Ishikawa (cell line): ENCODE data around the gene SRP72.

Experiments used
- CEBPB ChIP-seq: IDR thresholded peaks from 2 replicates; pipeline ENCODE4 v1.6.1; 2012
- CREB1 ChIP-seq: IDR thresholded peaks from 2 replicates; pipeline ENCODE4 v1.6.1; 2012; ENCODE audit warnings: low read depth
- EGR1 ChIP-seq: IDR thresholded peaks from 2 replicates; pipeline ENCODE4 v1.6.1; 2012
- EP300 ChIP-seq: IDR thresholded peaks from 2 replicates; pipeline ENCODE4 v1.6.1; 2012; ENCODE audit warnings: borderline replicate concordance
- FOXM1 ChIP-seq: IDR thresholded peaks from 2 replicates; pipeline ENCODE4 v1.6.1; 2012; ENCODE audit warnings: low read depth, borderline replicate concordance
- NFIC ChIP-seq: IDR thresholded peaks from 2 replicates; pipeline ENCODE4 v1.6.1; 2012
- RAD21 ChIP-seq: IDR thresholded peaks from 2 replicates; pipeline ENCODE4 v1.6.1; 2012; ENCODE audit warnings: low read depth
- TAF1 ChIP-seq: IDR thresholded peaks from 2 replicates; pipeline ENCODE4 v1.6.1; 2012; ENCODE audit warnings: low read depth, mild to moderate bottlenecking
- TCF12 ChIP-seq: IDR thresholded peaks from 2 replicates; pipeline ENCODE4 v1.6.1; 2012; ENCODE audit warnings: low read depth
- TEAD4 ChIP-seq: IDR thresholded peaks from 2 replicates; pipeline ENCODE4 v1.6.1; 2012
- YY1 ChIP-seq: IDR thresholded peaks from 2 replicates; pipeline ENCODE4 v1.6.1; 2012; ENCODE audit warnings: low read depth
- ZBTB7A ChIP-seq: IDR thresholded peaks from 2 replicates; pipeline ENCODE4 v1.6.1; 2012; ENCODE audit warnings: low read depth
- TF ChIP-seq, protein P1 (sequence below): IDR thresholded peaks from 2 replicates; pipeline ENCODE4 v1.6.1; 2012
- TF ChIP-seq, protein P2 (sequence below): IDR thresholded peaks from 2 replicates; pipeline ENCODE4 v1.6.1; 2012
- TF ChIP-seq, protein P3 (sequence below): IDR thresholded peaks from 2 replicates; pipeline ENCODE4 v1.6.1; 2012; ENCODE audit warnings: low read depth, mild to moderate bottlenecking

The SRP72 gene

DNA sequence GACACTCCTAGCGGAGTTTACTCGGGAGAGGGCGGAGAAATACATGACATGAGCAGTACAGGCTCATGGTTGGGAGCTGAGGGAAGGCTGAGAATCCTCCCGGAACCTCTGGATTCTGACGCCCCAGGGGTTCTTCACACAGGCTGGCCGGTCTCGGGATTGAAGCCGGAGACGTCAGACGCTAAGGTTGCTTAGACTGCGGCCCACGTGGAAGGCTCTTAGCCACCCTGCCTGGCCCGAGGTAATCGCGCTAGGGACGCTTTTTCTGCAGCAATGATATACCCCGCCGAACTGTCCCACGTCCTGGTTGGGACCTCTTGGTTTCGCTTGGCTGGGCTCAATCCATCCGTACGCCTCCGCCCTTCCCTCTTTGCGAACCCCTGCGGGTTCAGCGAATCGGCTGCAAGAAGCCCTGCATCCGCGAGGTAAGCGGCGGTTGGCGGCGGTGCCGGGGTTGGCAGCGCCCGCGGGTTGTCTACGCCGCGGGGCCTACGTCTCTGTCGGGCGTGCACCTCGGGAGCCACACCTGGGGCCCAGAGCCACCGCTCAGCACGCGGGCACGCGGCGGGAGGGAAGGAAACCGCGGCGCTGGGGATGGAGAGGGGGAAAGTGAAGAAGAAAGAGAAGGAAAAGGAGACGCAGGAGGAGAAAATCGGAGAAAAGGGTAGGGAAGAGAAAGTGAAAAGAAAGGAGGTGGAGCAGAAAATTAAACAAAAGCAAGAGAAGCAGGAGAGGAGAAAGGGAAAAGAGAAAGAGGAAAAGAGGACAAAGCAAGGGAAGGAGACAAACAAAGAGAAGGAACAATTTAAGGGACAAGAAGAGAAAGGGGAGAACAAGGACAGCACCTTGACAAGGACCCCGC, 38.1 kb downstream of the SRP72 start, which contains the start of gene ARL9:
Gene ARL9 (plus strand): TSS at position 523 of the 862 bp plus-strand sequence. CDS start 72 bp downstream, at position 595.
- no peak for TF ChIP-seq NFIC
- TF ChIP-seq YY1, result peak; percentile 25; the same call in 1 of the 2 replicates
- TF ChIP-seq, protein P1, sequence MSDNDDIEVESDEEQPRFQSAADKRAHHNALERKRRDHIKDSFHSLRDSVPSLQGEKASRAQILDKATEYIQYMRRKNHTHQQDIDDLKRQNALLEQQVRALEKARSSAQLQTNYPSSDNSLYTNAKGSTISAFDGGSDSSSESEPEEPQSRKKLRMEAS, result peak; percentile 85
- peak; percentile 36; the same call in 1 of the 2 replicates for TF ChIP-seq EGR1
- TF ChIP-seq EP300, result 0 out of 2 replicates have a peak, but pooled peaks have one; percentile 18

DNA sequence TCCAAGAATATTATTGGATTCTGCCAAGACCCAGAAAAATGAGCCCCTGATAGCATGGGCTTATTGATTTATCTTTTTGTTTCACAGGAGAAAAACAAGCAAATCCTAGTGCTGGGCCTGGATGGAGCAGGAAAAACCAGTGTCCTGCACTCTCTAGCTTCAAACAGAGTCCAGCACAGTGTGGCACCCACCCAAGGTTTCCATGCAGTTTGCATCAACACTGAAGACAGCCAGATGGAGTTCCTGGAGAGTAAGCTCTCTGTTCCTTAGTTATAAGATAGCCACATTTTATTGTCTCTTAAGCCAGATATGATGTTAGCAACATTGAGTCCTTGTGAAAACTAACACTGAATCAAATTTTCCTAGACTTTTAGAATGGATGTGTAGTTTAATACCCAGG, 43.7 kb downstream of the SRP72 start:
- TF ChIP-seq YY1, result no peak
- no peak for TF ChIP-seq CEBPB
- TF ChIP-seq TCF12, result no peak
- no peak for TF ChIP-seq EGR1

DNA sequence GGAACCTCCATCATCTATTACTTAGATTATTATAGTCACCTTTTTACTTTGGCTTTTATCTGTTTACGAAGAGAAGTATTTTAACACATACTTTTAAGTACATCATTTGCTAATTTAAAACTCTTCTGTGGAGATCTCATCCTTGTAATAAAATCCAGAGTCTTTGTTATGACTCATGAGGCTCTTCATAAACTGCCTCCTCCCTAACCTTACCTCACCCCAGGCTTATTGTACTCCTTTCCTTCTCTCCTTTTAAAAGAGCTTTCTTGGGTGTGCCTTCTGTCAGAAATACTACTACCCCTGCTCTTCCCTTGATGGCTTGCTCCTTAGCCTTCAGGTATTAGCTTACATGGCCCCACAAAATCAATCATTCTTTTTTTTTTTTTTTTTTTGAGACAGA, 44.7 kb downstream of the SRP72 start:
- no peak for TF ChIP-seq ZBTB7A
- TF ChIP-seq TEAD4, result no peak
- TF ChIP-seq, protein P1, result no peak
- TF ChIP-seq CREB1, result no peak
- TF ChIP-seq, protein P2, sequence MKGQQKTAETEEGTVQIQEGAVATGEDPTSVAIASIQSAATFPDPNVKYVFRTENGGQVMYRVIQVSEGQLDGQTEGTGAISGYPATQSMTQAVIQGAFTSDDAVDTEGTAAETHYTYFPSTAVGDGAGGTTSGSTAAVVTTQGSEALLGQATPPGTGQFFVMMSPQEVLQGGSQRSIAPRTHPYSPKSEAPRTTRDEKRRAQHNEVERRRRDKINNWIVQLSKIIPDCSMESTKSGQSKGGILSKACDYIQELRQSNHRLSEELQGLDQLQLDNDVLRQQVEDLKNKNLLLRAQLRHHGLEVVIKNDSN, result no peak
- TF ChIP-seq CEBPB, result no peak
- no peak for TF ChIP-seq RAD21
- no peak for TF ChIP-seq TAF1
- no peak for TF ChIP-seq EP300
- TF ChIP-seq TCF12, result no peak
- no peak for TF ChIP-seq EGR1
- TF ChIP-seq, protein P3, sequence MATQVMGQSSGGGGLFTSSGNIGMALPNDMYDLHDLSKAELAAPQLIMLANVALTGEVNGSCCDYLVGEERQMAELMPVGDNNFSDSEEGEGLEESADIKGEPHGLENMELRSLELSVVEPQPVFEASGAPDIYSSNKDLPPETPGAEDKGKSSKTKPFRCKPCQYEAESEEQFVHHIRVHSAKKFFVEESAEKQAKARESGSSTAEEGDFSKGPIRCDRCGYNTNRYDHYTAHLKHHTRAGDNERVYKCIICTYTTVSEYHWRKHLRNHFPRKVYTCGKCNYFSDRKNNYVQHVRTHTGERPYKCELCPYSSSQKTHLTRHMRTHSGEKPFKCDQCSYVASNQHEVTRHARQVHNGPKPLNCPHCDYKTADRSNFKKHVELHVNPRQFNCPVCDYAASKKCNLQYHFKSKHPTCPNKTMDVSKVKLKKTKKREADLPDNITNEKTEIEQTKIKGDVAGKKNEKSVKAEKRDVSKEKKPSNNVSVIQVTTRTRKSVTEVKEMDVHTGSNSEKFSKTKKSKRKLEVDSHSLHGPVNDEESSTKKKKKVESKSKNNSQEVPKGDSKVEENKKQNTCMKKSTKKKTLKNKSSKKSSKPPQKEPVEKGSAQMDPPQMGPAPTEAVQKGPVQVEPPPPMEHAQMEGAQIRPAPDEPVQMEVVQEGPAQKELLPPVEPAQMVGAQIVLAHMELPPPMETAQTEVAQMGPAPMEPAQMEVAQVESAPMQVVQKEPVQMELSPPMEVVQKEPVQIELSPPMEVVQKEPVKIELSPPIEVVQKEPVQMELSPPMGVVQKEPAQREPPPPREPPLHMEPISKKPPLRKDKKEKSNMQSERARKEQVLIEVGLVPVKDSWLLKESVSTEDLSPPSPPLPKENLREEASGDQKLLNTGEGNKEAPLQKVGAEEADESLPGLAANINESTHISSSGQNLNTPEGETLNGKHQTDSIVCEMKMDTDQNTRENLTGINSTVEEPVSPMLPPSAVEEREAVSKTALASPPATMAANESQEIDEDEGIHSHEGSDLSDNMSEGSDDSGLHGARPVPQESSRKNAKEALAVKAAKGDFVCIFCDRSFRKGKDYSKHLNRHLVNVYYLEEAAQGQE, result no peak
- no peak for TF ChIP-seq FOXM1
- TF ChIP-seq YY1, result no peak
- no peak for TF ChIP-seq NFIC

DNA sequence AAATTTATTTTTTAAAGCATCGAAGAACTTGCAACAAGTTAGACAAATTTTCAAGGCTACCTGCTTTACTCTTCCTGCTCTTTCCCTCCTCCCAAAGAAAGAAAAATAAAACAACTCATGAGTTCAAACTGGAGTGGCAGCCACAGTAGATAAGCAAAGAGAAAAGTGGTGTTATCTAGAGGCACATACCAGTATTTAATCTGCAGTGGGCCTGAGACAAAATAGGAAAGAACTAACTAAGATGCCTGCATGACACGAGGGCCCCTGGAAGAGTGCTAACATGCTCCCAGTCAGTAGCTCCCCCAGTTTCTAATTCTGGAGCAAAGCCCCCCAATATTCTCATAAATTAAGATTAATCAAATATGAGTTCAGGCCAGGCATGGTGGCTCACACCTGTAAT, 46.1 kb downstream of the SRP72 start:
- TF ChIP-seq TEAD4 (no peak), ZBTB7A (no peak), NFIC (no peak), EP300 (no peak)
- TF ChIP-seq, protein P1, result no peak

DNA sequence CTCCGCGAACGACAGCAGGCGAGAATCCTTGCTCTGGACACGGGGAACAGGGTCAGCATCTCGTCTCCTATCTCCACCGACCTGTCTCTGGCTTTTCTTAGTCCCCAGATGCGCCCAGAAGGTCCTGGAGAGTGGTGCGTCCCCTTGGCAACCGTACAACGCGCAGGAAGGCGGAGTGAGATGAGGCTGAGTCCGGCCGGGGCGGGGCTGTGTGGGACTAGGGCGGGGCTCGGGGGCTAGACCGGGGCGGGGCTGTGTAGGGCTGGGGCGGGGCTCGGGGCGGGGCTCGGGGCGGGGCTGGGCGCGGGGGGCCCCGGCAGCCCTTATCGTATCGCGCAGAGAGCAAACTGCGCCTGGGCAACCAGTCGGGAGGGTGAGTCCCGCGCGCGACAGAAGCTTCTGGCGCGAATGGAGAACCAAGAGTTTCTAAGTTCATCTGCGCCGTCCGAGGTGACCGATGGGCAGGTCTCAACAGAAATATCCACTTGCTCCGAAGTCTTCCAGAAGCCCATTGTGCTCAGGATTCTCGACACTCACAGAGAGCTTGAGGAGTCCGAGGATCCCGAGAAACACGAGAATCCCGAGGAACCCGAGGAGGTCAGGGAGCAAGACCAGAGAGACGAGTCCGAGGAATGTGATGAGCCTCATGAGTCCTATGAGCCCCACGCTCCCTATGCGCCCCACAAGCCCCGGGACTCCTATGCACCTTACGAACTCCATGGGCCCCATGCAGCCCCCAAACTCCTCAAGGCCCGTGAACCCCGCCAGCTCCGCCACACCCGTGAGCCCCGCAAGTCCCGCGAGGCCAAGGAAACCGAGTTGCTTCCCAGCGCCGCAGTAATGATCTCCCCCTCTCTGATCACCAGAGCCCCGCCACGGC, 63.1 kb downstream of the SRP72 start:
- TF ChIP-seq CEBPB (no peak), CREB1 (no peak), ZBTB7A (no peak), TCF12 (no peak), RAD21 (no peak), FOXM1 (no peak), TAF1 (peak; percentile 63; the same call in 1 of the 2 replicates)
- TF ChIP-seq, protein P1, result peak; percentile 64
- TF ChIP-seq, protein P3, result no peak
- TF ChIP-seq, protein P2, result no peak
